ENCODE data around the gene VSIG10L. TPM values are rescaled to one million over a fixed set of nuclear protein-coding genes. Genes with fewer than 3 reads are reported as not detected.

The VSIG10L gene
- total RNA-seq, 1 donor from 2014 or later: 1.2 TPM

Other genes starting within 250 kb of the VSIG10L start
- gene CTU1, start 233.7 kb downstream of the VSIG10L start, total RNA-seq (ENCODE audit: insufficient read depth, low replicate concordance): 9.4 TPM
- gene SIGLEC9, start 217.2 kb downstream of the VSIG10L start, total RNA-seq (ENCODE audit: insufficient read depth, low replicate concordance): 2.2 TPM
- 3.1 TPM for gene SIGLEC7, start 199.8 kb downstream of the VSIG10L start, total RNA-seq (ENCODE audit: insufficient read depth, low replicate concordance)
- gene CD33, start 117.1 kb downstream of the VSIG10L start, total RNA-seq (ENCODE audit: insufficient read depth, low replicate concordance): 5.3 TPM
- gene SIGLECL1, start 91.1 kb downstream of the VSIG10L start, total RNA-seq (ENCODE audit: insufficient read depth, low replicate concordance): not detected
- 2.2 TPM for gene IGLON5, start 30.5 kb downstream of the VSIG10L start, total RNA-seq (ENCODE audit: insufficient read depth, low replicate concordance)
- 26.7 TPM for gene ETFB, start 24.2 kb upstream of the VSIG10L start, total RNA-seq (ENCODE audit: insufficient read depth, low replicate concordance)
- not detected for gene CLDND2, start 26.9 kb upstream of the VSIG10L start, total RNA-seq (ENCODE audit: insufficient read depth, low replicate concordance)
- not detected for gene NKG7, start 30.5 kb upstream of the VSIG10L start, total RNA-seq (ENCODE audit: insufficient read depth, low replicate concordance)
- not detected for gene LIM2, start 45.8 kb upstream of the VSIG10L start, total RNA-seq (ENCODE audit: insufficient read depth, low replicate concordance)
- gene C19orf84, start 48.5 kb upstream of the VSIG10L start, total RNA-seq (ENCODE audit: insufficient read depth, low replicate concordance): 2.4 TPM
- gene SIGLEC10, start 75.5 kb upstream of the VSIG10L start, total RNA-seq (ENCODE audit: insufficient read depth, low replicate concordance): 5.1 TPM
- gene SIGLEC8, start 116.3 kb upstream of the VSIG10L start, total RNA-seq (ENCODE audit: insufficient read depth, low replicate concordance): 0.72 TPM
- not detected for gene CEACAM18, start 136.4 kb upstream of the VSIG10L start, total RNA-seq (ENCODE audit: insufficient read depth, low replicate concordance)
- gene SIGLEC12, start 159.7 kb upstream of the VSIG10L start, total RNA-seq (ENCODE audit: insufficient read depth, low replicate concordance): 5.3 TPM
- gene SIGLEC6, start 189.5 kb upstream of the VSIG10L start, total RNA-seq (ENCODE audit: insufficient read depth, low replicate concordance): not detected
- gene ZNF175, start 229.1 kb upstream of the VSIG10L start, total RNA-seq (ENCODE audit: insufficient read depth, low replicate concordance): 17.3 TPM

All from umbilical cord (tissue), 1 donor.